SK-N-SH (cell line): ENCODE measurements around the gene COL23A1. TPM values are rescaled to one million over a fixed set of nuclear protein-coding genes. Genes with fewer than 3 reads are reported as not detected.

Experiments used
- CTCF ChIA-PET: fragments of 300-600, 350-600 bp; formaldehyde crosslinking; extraction: SDS; loops from one replicate; lab custom pipeline; 2021; lab: Yijun Ruan, JAX
- POLR2A ChIA-PET: fragments of 350-600 bp; sonication (Branson Sonifier 250); formaldehyde crosslinking; extraction: SDS; loops from one replicate; lab custom pipeline; 2020; ENCODE audit warnings: antibody characterized with exemption, inconsistent platforms; lab: Yijun Ruan, JAX
- DNase-seq: peaks from one replicate; pipeline ENCODE4 v3.0.0; 2012
- H2AFZ ChIP-seq: fragments of 200-600 bp; sonication (generic); 2 replicates; pipeline ENCODE4 v1.8.1; 2016; ENCODE audit warnings: antibody characterized with exemption, mild to moderate bottlenecking, low read depth
- H3F3A ChIP-seq: fragments of 200-600 bp; sonication (generic); replicated peaks from 2 replicates; pipeline ENCODE3; 2016; ENCODE audit warnings: antibody characterized with exemption, mild to moderate bottlenecking; ENCODE audit not compliant: insufficient read depth
- H3K27ac ChIP-seq, 2 experiments: fragments of 200-500 bp in 1 of 2; fragments of 200-600 bp in 1 of 2; sonication (Bioruptor generic) in 1 of 2; sonication (generic), shearing (Covaris generic) in 1 of 2; 2 replicates each; pipeline versions ENCODE4 v1.5.1 to v1.6.1; 2014 to 2016; ENCODE audit warnings: low read depth in 2 of 2, inconsistent platforms in 1 of 2, low read length in 1 of 2, mild to moderate bottlenecking in 1 of 2, mixed read lengths in 1 of 2
- H3K27me3 ChIP-seq: fragments of 200-600 bp; sonication (generic), shearing (Covaris generic); 2 replicates; pipeline ENCODE4 v1.6.1; 2016; ENCODE audit warnings: mixed run types; ENCODE audit not compliant: insufficient read depth
- H3K36me3 ChIP-seq, 2 experiments: fragments of 200-500 bp in 1 of 2; fragments of 200-600 bp in 1 of 2; sonication (Bioruptor generic) in 1 of 2; sonication (generic) in 1 of 2; replicated peaks in 1 of 2; 2 replicates each; pipeline versions ENCODE3 to v1.5.1; 2014 to 2016; ENCODE audit warnings: low read length in 1 of 2, mild to moderate bottlenecking in 1 of 2; ENCODE audit not compliant: insufficient read depth in 2 of 2, control insufficient read depth in 1 of 2
- H3K4me1 ChIP-seq, 2 experiments: fragments of 200-500 bp in 1 of 2; fragments of 200-600 bp in 1 of 2; sonication (Bioruptor generic) in 1 of 2; sonication (generic), shearing (Covaris generic) in 1 of 2; 2 replicates each; pipeline versions ENCODE4 v1.5.1 to v1.6.1; 2014 to 2016; ENCODE audit warnings: low read depth in 1 of 2, low read length in 1 of 2, mixed run types in 1 of 2; ENCODE audit not compliant: insufficient read depth in 2 of 2, control insufficient read depth in 1 of 2
- H3K4me2 ChIP-seq: fragments of 200-600 bp; sonication (generic), shearing (Covaris generic); 2 replicates; pipeline ENCODE4 v1.6.1; 2017; ENCODE audit warnings: mixed run types
- H3K4me3 ChIP-seq, 2 experiments: fragments of 200-500 bp in 1 of 2; fragments of 200-600 bp in 1 of 2; sonication (Bioruptor generic) in 1 of 2; sonication (generic), shearing (Covaris generic) in 1 of 2; 2 replicates each; pipeline versions ENCODE4 v1.5.1 to v1.8.1; 2014 to 2016; ENCODE audit warnings: low read depth in 2 of 2, inconsistent platforms in 1 of 2, low read length in 1 of 2, mild to moderate bottlenecking in 1 of 2, mixed read lengths in 1 of 2, moderate library complexity in 1 of 2
- H3K79me2 ChIP-seq: fragments of 200-600 bp; sonication (generic); 2 replicates; pipeline ENCODE4 v1.8.1; 2017; ENCODE audit warnings: mild to moderate bottlenecking; ENCODE audit not compliant: insufficient read depth
- H3K9ac ChIP-seq: fragments of 200-600 bp; sonication (generic); 2 replicates; pipeline ENCODE4 v1.6.1; 2017; ENCODE audit warnings: mixed run types
- H3K9me2 ChIP-seq: fragments of 200-600 bp; sonication (generic); 2 replicates; pipeline ENCODE4 v1.6.1; 2017; ENCODE audit warnings: mixed run types
- H3K9me3 ChIP-seq: fragments of 200-600 bp; sonication (generic); 2 replicates; pipeline ENCODE4 v1.6.1; 2017; ENCODE audit warnings: mixed run types, mild to moderate bottlenecking, moderate library complexity
- H4K20me1 ChIP-seq: fragments of 200-600 bp; sonication (generic); 2 replicates; pipeline ENCODE4 v1.6.1; 2017; ENCODE audit warnings: mild to moderate bottlenecking, mixed run types; ENCODE audit not compliant: insufficient read depth
- CHD2 ChIP-seq: fragments of 150-350 bp; IDR thresholded peaks from 2 replicates; pipeline ENCODE4 v1.6.1; 2018; ENCODE audit warnings: low read length; ENCODE audit not compliant: partially characterized antibody
- ELF1 ChIP-seq: IDR thresholded peaks from 2 replicates; pipeline ENCODE4 v1.4.0; 2012
- EZH2phosphoT487 ChIP-seq: fragments of 200-600 bp; sonication (generic); IDR thresholded peaks from 2 replicates; pipeline ENCODE4 v1.6.1; 2017; ENCODE audit warnings: low read depth, mixed run types, mild to moderate bottlenecking, antibody characterized with exemption, moderate library complexity, borderline replicate concordance
- FOSL2 ChIP-seq: IDR thresholded peaks from 2 replicates; pipeline ENCODE4 v1.4.0; 2012; ENCODE audit warnings: low read depth, mild to moderate bottlenecking, moderate library complexity, borderline replicate concordance
- FOXJ3 ChIP-seq: sonication (generic); formaldehyde crosslinking; IDR thresholded peaks from 2 replicates; pipeline ENCODE4 v1.5.1; 2020; ENCODE audit warnings: mild to moderate bottlenecking, missing genetic modification reagents
- FOXM1 ChIP-seq: IDR thresholded peaks from 2 replicates; pipeline ENCODE4 v1.4.0; 2012; ENCODE audit warnings: low read depth, mild to moderate bottlenecking
- GABPA ChIP-seq: IDR thresholded peaks from 2 replicates; pipeline ENCODE4 v1.4.0; 2012; ENCODE audit warnings: low read depth, mild to moderate bottlenecking
- IRF3 ChIP-seq: fragments of 150-350 bp; IDR thresholded peaks from 2 replicates; pipeline ENCODE4 v1.6.1; 2016; ENCODE audit warnings: mild to moderate bottlenecking, low read depth, low read length
- MXI1 ChIP-seq: IDR thresholded peaks from 2 replicates; pipeline ENCODE4 v1.6.1; 2012; ENCODE audit warnings: mild to moderate bottlenecking, low read depth, low read length, improper control_type of control experiment
- NFIC ChIP-seq: IDR thresholded peaks from 2 replicates; pipeline ENCODE4 v1.4.0; 2012; ENCODE audit warnings: borderline replicate concordance
- POLR2AphosphoS5 ChIP-seq: IDR thresholded peaks from 2 replicates; pipeline ENCODE4 v1.6.1; 2012; ENCODE audit warnings: low read depth, low read length
- RCOR1 ChIP-seq: fragments of 150-350 bp; IDR thresholded peaks from 2 replicates; pipeline ENCODE4 v1.6.1; 2017; ENCODE audit warnings: antibody characterized with exemption, low read length
- REST ChIP-seq: IDR thresholded peaks from 2 replicates; pipeline ENCODE4 v1.6.1; 2012; ENCODE audit warnings: mild to moderate bottlenecking, low read depth, low read length, moderate library complexity
- RFX5 ChIP-seq: IDR thresholded peaks from 2 replicates; pipeline ENCODE4 v1.6.1; 2012; ENCODE audit warnings: mild to moderate bottlenecking, improper control_type of control experiment, low read length
- RXRA ChIP-seq: IDR thresholded peaks from 2 replicates; pipeline ENCODE4 v1.4.0; 2012; ENCODE audit warnings: low read depth, mild to moderate bottlenecking, borderline replicate concordance
- SIN3A ChIP-seq: IDR thresholded peaks from 2 replicates; pipeline ENCODE4 v1.6.1; 2012; ENCODE audit warnings: low read depth, mild to moderate bottlenecking, low read length, moderate library complexity, borderline replicate concordance
- TAF1 ChIP-seq: IDR thresholded peaks from 2 replicates; pipeline ENCODE4 v1.6.1; 2012; ENCODE audit warnings: low read depth, mild to moderate bottlenecking, low read length, moderate library complexity, borderline replicate concordance
- TEAD4 ChIP-seq: IDR thresholded peaks from 2 replicates; pipeline ENCODE4 v1.4.0; 2012; ENCODE audit warnings: mild to moderate bottlenecking, borderline replicate concordance; ENCODE audit not compliant: insufficient read depth
- USF1 ChIP-seq: IDR thresholded peaks from 2 replicates; pipeline ENCODE4 v1.4.0; 2012; ENCODE audit warnings: low read depth, borderline replicate concordance
- YY1 ChIP-seq: IDR thresholded peaks from 2 replicates; pipeline ENCODE4 v1.4.0; 2012; ENCODE audit warnings: low read depth, mild to moderate bottlenecking
- WGBS: methylation state at CpG from one replicate; pipeline ENCODE4 v1.1.6; 2017; ENCODE audit warnings: low lambda C conversion rate; 5-methylcytosine and 5-hydroxymethylcytosine counted together
- polyA plus RNA-seq, 3 experiments: library from polyadenylated mRNA; depleted of rRNA; stranded (reverse); fragments of >200 nt; gene quantifications; 2 replicates each; pipeline ENCODE4 v1.2.3, GENCODE V29; 2012

The COL23A1 gene
- polyA plus RNA-seq, 1 of the 3 experiments (the other 2 are of a cell fraction), result 0.10 TPM

- no peaks in the 10 kb centered on the region for H3K36me3 ChIP-seq
- ChIA-PET CTCF (interaction anchor here (1.3 to 2.0 kb wide), 3 partner anchors 14 to 101 kb away, joined by 3 to 4 read pairs (median 4); no protein-coding TSS in a partner anchor), POLR2A (no interaction called here)
- H4K20me1 ChIP-seq, result no peaks in the 10 kb centered on the region
- peaks cover 0 to 74% of the 10 kb centered on the region in 2 experiments; a peak in 1 of 4 replicates for H3K4me1 ChIP-seq
- H2AFZ ChIP-seq, result no peak overlapping the region
- no peaks in the 10 kb centered on the region for H3F3A ChIP-seq
- H3K4me2 ChIP-seq, result no peak overlapping the region
- TF ChIP-seq FOSL2, result no peak
- TF ChIP-seq POLR2AphosphoS5, result no peak
- no peak for TF ChIP-seq IRF3
- TF ChIP-seq RCOR1, result no peak
- TF ChIP-seq CHD2, result no peak
- TF ChIP-seq USF1, result no peak
- TF ChIP-seq EZH2phosphoT487, result no peak
- TF ChIP-seq ELF1, result no peak
- TF ChIP-seq NFIC, result no peak
- no peak for TF ChIP-seq MXI1
- TF ChIP-seq FOXJ3 (CRISPR knock-in tag), result no peak
- TF ChIP-seq YY1, result no peak
- no peak for TF ChIP-seq FOXM1
- no peak for TF ChIP-seq TEAD4
- TF ChIP-seq SIN3A, result no peak
- TF ChIP-seq RXRA, result no peak
- TF ChIP-seq RFX5, result no peak
- no peak for TF ChIP-seq TAF1
- no peak overlapping the region for H3K4me3 ChIP-seq
- H3K27me3 ChIP-seq, result no peaks in the 10 kb centered on the region
- H3K9me3 ChIP-seq, result no peaks in the 10 kb centered on the region
- no peaks in the 10 kb centered on the region for H3K79me2 ChIP-seq
- no peak overlapping the region; a peak in 1 of 4 replicates for H3K27ac ChIP-seq
- WGBS, result 56% methylated on average over 6 of the region's 8 CpGs
- no peak for DNase-seq
- H3K9me2 ChIP-seq, result no peaks in the 10 kb centered on the region
- H3K9ac ChIP-seq, result no peak overlapping the region
Observed at GRCh38 chr5:178381206-178381605, 209.0 kb downstream of the COL23A1 start.

- POLR2A ChIA-PET, result no interaction called here
- no peaks in the 10 kb centered on the region for H3K79me2 ChIP-seq
- H4K20me1 ChIP-seq, result no peaks in the 10 kb centered on the region
- no peaks in the 10 kb centered on the region for H3K9me2 ChIP-seq
- no peaks in the 10 kb centered on the region for H3K36me3 ChIP-seq
- 50% methylated on average over 16 of the region's 16 CpGs for WGBS
- no peaks in the 10 kb centered on the region for H3K27me3 ChIP-seq
- no peaks in the 10 kb centered on the region for H3K9me3 ChIP-seq
- H3F3A ChIP-seq, result no peaks in the 10 kb centered on the region
- H3K27ac ChIP-seq, result no peak overlapping the region; a peak in 1 of 4 replicates
- H3K4me1 ChIP-seq, result peaks cover 0 to 70% of the 10 kb centered on the region in 2 experiments; a peak in 1 of 4 replicates
- no peak overlapping the region for H3K4me3 ChIP-seq
- DNase-seq, result no peak
- H3K9ac ChIP-seq, result no peak overlapping the region
- no peak overlapping the region for H3K4me2 ChIP-seq
- TF ChIP-seq GABPA (no peak), FOXJ3 (CRISPR knock-in tag) (no peak), CHD2 (no peak), REST (no peak)
- CTCF ChIA-PET, result interaction anchor here (1.3 to 2.0 kb wide), 3 partner anchors 13 to 101 kb away, joined by 3 to 4 read pairs (median 4); no protein-coding TSS in a partner anchor
- no peak overlapping the region for H2AFZ ChIP-seq
Observed at GRCh38 chr5:178380541-178381074, 209.6 kb downstream of the COL23A1 start.
